ENCODE results near the gene APBA3.
"Not testable (repeated sequence)": the region's sequence is repeated elsewhere in the genome, so short reads cannot be mapped to it uniquely, and the experiment has no call there.

APBA3 gene

DNA sequence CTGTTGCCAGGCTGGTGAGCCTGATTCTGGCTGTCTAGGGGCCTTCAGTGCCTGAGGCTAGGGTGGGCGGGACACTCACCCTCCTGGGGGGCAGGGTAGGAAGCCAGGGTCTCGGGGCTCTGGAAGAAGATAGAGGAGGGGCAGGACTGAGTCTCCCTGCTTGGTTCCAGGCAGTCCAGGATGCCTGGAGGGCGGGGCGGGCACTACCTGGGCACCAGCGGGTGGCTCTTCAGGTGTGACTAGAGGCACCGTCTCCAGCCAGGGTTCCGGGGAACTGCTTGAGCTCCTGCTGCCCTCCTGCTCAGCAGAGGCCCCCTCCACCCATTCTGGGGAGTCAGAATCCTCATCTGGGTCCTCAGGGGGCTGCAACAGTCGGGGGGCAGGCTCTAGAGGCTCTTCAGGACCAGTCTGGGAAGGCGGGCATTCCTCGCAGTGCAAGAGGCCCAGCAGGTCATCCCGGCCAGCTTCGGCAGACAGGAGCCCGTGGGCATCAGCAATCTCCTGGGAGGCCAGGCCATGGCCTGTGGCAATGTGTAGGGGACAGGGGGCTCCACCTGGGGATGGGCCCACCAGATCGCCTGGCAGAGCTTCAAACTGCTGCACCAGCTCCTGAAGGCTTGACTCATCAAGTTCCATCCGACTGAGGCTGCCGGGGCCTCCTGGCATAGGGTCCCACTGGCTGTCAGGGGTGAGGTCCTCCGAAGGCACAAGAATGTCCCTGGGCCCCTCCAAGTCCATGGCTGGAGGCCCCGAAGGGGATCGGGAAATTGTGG, 1.8 kb downstream of the APBA3 start:
- TF ChIP-seq EZH2 (optimal IDR thresholded peaks at IDR 0.05; ENCODE audit: low read depth, low read length) (no peak), EZH2phosphoT487 (IDR thresholded peaks at IDR 0.05; ENCODE audit: low read length) (no peak)
- TF ChIP-seq, protein P1, sequence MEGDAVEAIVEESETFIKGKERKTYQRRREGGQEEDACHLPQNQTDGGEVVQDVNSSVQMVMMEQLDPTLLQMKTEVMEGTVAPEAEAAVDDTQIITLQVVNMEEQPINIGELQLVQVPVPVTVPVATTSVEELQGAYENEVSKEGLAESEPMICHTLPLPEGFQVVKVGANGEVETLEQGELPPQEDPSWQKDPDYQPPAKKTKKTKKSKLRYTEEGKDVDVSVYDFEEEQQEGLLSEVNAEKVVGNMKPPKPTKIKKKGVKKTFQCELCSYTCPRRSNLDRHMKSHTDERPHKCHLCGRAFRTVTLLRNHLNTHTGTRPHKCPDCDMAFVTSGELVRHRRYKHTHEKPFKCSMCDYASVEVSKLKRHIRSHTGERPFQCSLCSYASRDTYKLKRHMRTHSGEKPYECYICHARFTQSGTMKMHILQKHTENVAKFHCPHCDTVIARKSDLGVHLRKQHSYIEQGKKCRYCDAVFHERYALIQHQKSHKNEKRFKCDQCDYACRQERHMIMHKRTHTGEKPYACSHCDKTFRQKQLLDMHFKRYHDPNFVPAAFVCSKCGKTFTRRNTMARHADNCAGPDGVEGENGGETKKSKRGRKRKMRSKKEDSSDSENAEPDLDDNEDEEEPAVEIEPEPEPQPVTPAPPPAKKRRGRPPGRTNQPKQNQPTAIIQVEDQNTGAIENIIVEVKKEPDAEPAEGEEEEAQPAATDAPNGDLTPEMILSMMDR (IDR thresholded peaks at IDR 0.05; ENCODE audit: low read length), result no peak
- H4K20me1 ChIP-seq (ENCODE audit: insufficient read depth, low read length), result no peaks in the 10 kb centered on the region
- H3K9me2 ChIP-seq (replicated peaks; ENCODE audit: insufficient read depth, low read length), result no peaks in the 10 kb centered on the region
- no peak overlapping the region for H3K9ac ChIP-seq (ENCODE audit: low read length)
- H2AFZ ChIP-seq (ENCODE audit: low read length), result no peak overlapping the region
- H3K27ac ChIP-seq (ENCODE audit: low read length), result no peak overlapping the region
- no peak overlapping the region for H3K4me2 ChIP-seq (ENCODE audit: low read depth, low read length)
- H3K9me3 ChIP-seq (replicated peaks; ENCODE audit: insufficient read depth, low read length), result no peaks in the 10 kb centered on the region
- H3K27me3 ChIP-seq (replicated peaks; ENCODE audit: insufficient read depth, low read length), result no peaks in the 10 kb centered on the region
- peaks cover 7% of the 10 kb centered on the region for H3K4me1 ChIP-seq (ENCODE audit: low read length)
- H3F3A ChIP-seq (ENCODE audit: insufficient read depth, low read length), result peaks cover 9% of the 10 kb centered on the region
- no peaks in the 10 kb centered on the region for H3K36me3 ChIP-seq (replicated peaks; ENCODE audit: insufficient read depth, low read length)
- H3K79me2 ChIP-seq (ENCODE audit: low read length), result peaks cover 31% of the 10 kb centered on the region
- no peak overlapping the region for H3K4me3 ChIP-seq (ENCODE audit: low read length)
- no peak for DNase-seq

GRCh38 chr19:3758297-3758696, 3.2 kb downstream of the APBA3 start:
- not testable (repeated sequence) for H3F3A ChIP-seq (ENCODE audit: insufficient read depth, low read length); H2AFZ ChIP-seq (ENCODE audit: low read length); H3K36me3 ChIP-seq (replicated peaks; ENCODE audit: insufficient read depth, low read length); H3K9ac ChIP-seq (ENCODE audit: low read length); H3K4me1 ChIP-seq (ENCODE audit: low read length); H4K20me1 ChIP-seq (ENCODE audit: insufficient read depth, low read length); H3K9me2 ChIP-seq (replicated peaks; ENCODE audit: insufficient read depth, low read length); H3K9me3 ChIP-seq (replicated peaks; ENCODE audit: insufficient read depth, low read length); DNase-seq; H3K4me3 ChIP-seq (ENCODE audit: low read length); H3K27ac ChIP-seq (ENCODE audit: low read length); H3K27me3 ChIP-seq (replicated peaks; ENCODE audit: insufficient read depth, low read length); H3K4me2 ChIP-seq (ENCODE audit: low read depth, low read length)
- peaks cover 28% of the 10 kb centered on the region for H3K79me2 ChIP-seq (ENCODE audit: low read length)

DNA sequence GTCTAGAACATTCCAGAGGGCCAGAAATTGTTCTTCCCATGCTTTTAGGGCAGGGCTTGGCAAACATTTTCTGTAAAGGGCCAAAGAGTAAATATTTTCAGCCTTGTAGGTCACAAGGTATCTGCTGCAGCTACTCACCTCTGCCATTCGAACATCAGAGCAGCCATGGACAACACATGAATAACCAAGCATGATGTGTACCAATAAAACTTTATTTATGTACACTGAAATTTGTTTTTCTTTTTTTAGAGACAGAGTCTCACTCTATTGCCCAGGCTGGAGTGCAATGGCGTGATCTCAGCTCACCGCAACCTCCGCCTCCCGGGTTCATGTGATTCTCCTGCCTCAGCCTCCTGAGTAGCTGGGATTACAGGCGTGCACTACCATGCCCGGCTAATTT, 3.8 kb downstream of the APBA3 start:
- H3F3A ChIP-seq (ENCODE audit: insufficient read depth, low read length); DNase-seq; H3K27me3 ChIP-seq (replicated peaks; ENCODE audit: insufficient read depth, low read length); H3K4me2 ChIP-seq (ENCODE audit: low read depth, low read length); H3K4me1 ChIP-seq (ENCODE audit: low read length); H4K20me1 ChIP-seq (ENCODE audit: insufficient read depth, low read length); H3K9me3 ChIP-seq (replicated peaks; ENCODE audit: insufficient read depth, low read length); H3K9ac ChIP-seq (ENCODE audit: low read length); H2AFZ ChIP-seq (ENCODE audit: low read length); H3K4me3 ChIP-seq (ENCODE audit: low read length); H3K9me2 ChIP-seq (replicated peaks; ENCODE audit: insufficient read depth, low read length); H3K36me3 ChIP-seq (replicated peaks; ENCODE audit: insufficient read depth, low read length); H3K27ac ChIP-seq (ENCODE audit: low read length): not testable (repeated sequence)
- peaks cover 24% of the 10 kb centered on the region for H3K79me2 ChIP-seq (ENCODE audit: low read length)

GRCh38 chr19:3753631-3754410, 7.7 kb downstream of the APBA3 start:
- no peaks in the 10 kb centered on the region for H3K4me1 ChIP-seq (ENCODE audit: low read length)
- H3F3A ChIP-seq (ENCODE audit: insufficient read depth, low read length), result no peaks in the 10 kb centered on the region
- H3K9me2 ChIP-seq (replicated peaks; ENCODE audit: insufficient read depth, low read length), result no peaks in the 10 kb centered on the region
- no peak overlapping the region for H3K9ac ChIP-seq (ENCODE audit: low read length)
- no peaks in the 10 kb centered on the region for H3K9me3 ChIP-seq (replicated peaks; ENCODE audit: insufficient read depth, low read length)
- no peak overlapping the region for H3K4me3 ChIP-seq (ENCODE audit: low read length)
- H4K20me1 ChIP-seq (ENCODE audit: insufficient read depth, low read length), result no peaks in the 10 kb centered on the region
- DNase-seq, result no peak
- H3K36me3 ChIP-seq (replicated peaks; ENCODE audit: insufficient read depth, low read length), result no peaks in the 10 kb centered on the region
- TF ChIP-seq, protein P1 (IDR thresholded peaks at IDR 0.05; ENCODE audit: low read length), result no peak
- TF ChIP-seq EZH2phosphoT487 (IDR thresholded peaks at IDR 0.05; ENCODE audit: low read length), result no peak
- TF ChIP-seq EZH2 (optimal IDR thresholded peaks at IDR 0.05; ENCODE audit: low read depth, low read length), result no peak
- no peak overlapping the region for H3K27ac ChIP-seq (ENCODE audit: low read length)
- H2AFZ ChIP-seq (ENCODE audit: low read length), result no peak overlapping the region
- no peaks in the 10 kb centered on the region for H3K27me3 ChIP-seq (replicated peaks; ENCODE audit: insufficient read depth, low read length)
- no peaks in the 10 kb centered on the region for H3K79me2 ChIP-seq (ENCODE audit: low read length)
- H3K4me2 ChIP-seq (ENCODE audit: low read depth, low read length), result no peak overlapping the region

All from MM.1S (cell line).